SIG-M5 treated with dmso at 0.1 percent for 504 hours (cell line): ENCODE data around the gene RABEP2.
"Not testable (repeated sequence)": the region's sequence is repeated elsewhere in the genome, so short reads cannot be mapped to it uniquely, and the experiment has no call there.

ENCODE experiments used
- DNase-seq: peaks from one replicate; lab custom pipeline; 2025; ENCODE audit not compliant: unreplicated experiment; lab: John Stamatoyannopoulos, UW

Gene RABEP2

GRCh38 chr16:28879841-28880588 lies 45.0 kb downstream of the RABEP2 start:
- peak; percentile 78 for DNase-seq

- DNase-seq = no peak
These were observed 45.7 kb downstream of the RABEP2 start for GRCh38 chr16:28879261-28879840.

GRCh38 chr16:28878083-28878926 lies 46.7 kb downstream of the RABEP2 start, which contains the start of gene ATP2A1:
Gene ATP2A1 (plus strand): TSS chr16:28878488. CDS start chr16:28878672, 184 bp downstream.
- DNase-seq = no peak

- DNase-seq = no peak
These were observed 47.4 kb downstream of the RABEP2 start for GRCh38 chr16:28877655-28878000.

- no peak for DNase-seq
These were observed 47.9 kb downstream of the RABEP2 start for GRCh38 chr16:28876973-28877654.

GRCh38 chr16:28876019-28876659 lies 48.9 kb downstream of the RABEP2 start:
- DNase-seq = no peak

GRCh38 chr16:28875134-28876018 lies 49.7 kb downstream of the RABEP2 start:
- DNase-seq = no peak

GRCh38 chr16:28874406-28874805 lies 50.6 kb downstream of the RABEP2 start:
- no peak for DNase-seq

GRCh38 chr16:28873543-28874201 lies 51.4 kb downstream of the RABEP2 start:
- DNase-seq = peak; percentile 14

- DNase-seq = no peak
These were observed 52.1 kb downstream of the RABEP2 start for GRCh38 chr16:28872952-28873351.

GRCh38 chr16:28869201-28869600 lies 55.8 kb downstream of the RABEP2 start:
- no peak for DNase-seq

- DNase-seq = not testable (repeated sequence)
These were observed 57.4 kb downstream of the RABEP2 start for GRCh38 chr16:28867646-28868045.

GRCh38 chr16:28867241-28867640 lies 57.8 kb downstream of the RABEP2 start:
- no peak for DNase-seq

GRCh38 chr16:28866454-28866804 lies 58.6 kb downstream of the RABEP2 start:
- no peak for DNase-seq

- DNase-seq = no peak
These were observed 59.1 kb downstream of the RABEP2 start for GRCh38 chr16:28865722-28866453.

- DNase-seq = no peak
These were observed 59.9 kb downstream of the RABEP2 start for GRCh38 chr16:28865001-28865688.

GRCh38 chr16:28863929-28864793 lies 60.9 kb downstream of the RABEP2 start:
- DNase-seq = no peak
